HG02870 (cell line): ENCODE measurements around the gene SNAPC3.
A peak's percentile ranks its signal among the peaks of the same experiment; 100 is the strongest.
"Not testable (repeated sequence)": the region's sequence is repeated elsewhere in the genome, so short reads cannot be mapped to it uniquely, and the experiment has no call there.

Experiments used
- ATAC-seq: cut with Tn5 transposase; IDR thresholded peaks from one replicate; pipeline ENCODE4 v1.9.1; 2021; ENCODE audit warnings: mild to moderate bottlenecking, moderate library complexity; ENCODE audit not compliant: unreplicated experiment

SNAPC3 gene

GRCh38 chr9:15421990-15422371 is 695 bp upstream of the SNAPC3 start:
- ATAC-seq = no peak

GRCh38 chr9:15423231-15423985 is 732 bp downstream of the SNAPC3 start:
- peak; percentile 7 for ATAC-seq

DNA sequence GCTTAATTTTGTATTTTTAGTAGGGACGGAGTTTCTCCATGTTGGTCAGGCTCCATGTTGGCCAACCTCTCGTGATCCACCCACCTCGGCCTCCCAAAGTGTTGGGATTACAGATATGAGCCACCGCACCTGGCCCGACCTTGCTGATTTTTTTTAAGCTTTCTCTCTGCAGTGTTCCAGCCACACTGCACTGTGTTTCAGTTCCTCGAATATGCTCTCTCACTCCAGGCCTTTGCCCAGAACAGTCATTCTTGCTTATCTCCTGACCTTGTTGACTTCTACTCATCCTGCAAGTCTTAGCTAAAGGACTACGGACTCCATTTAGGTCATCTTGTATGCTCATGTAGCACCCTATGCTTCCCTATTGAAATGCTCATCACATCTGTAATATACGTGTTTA is 3.3 kb downstream of the SNAPC3 start:
- peak; percentile 58 for ATAC-seq

- ATAC-seq = not testable (repeated sequence)
Observed at GRCh38 chr9:15427702-15428101, 5.0 kb downstream of the SNAPC3 start.

DNA sequence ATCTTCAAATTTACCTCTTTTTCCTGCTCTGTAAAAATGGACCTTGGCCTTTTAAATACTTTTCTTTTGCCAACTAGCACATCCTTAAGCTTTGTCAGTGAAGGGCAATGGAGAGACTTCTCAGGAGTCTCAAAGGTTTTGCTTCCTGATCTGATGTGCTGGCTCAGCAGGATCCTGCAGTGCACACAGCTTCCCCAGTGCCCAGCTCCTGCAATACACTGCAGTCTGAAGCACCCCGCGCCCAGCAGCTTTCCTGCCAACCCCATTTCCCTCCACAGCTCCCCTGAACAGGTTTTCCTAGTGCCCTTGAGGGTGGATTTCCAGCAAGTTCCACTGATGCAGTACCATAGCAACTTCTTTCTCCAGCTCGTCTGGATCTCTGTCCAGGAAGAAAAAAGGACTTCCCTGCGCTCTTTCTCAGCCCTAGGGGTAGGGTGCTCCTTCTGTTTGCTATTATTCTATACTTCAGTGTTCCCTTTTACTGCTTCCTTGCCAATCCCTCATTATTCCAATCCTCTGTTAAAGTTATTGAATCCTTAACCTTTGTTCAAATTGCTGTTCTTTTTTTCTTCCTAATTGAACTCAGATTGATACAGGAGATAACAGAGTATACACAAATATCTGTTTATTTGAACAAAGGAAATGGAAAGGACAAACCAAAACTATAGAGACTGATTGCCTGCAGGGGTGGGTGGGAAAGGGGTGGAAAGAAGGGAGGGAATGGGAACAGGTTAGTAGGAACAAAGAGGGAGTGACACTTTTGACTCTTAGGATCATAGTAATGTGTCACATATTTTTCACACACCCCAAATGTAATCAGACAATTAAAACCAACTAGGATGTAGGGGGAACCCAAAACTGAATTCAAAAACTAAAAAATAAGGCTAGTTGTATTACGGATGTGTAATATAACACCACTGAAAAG is 8.5 kb downstream of the SNAPC3 start:
- ATAC-seq = no peak

- ATAC-seq = no peak
Observed at GRCh38 chr9:15433191-15433590, 10.5 kb downstream of the SNAPC3 start.

- peak; percentile 79 for ATAC-seq
Observed at GRCh38 chr9:15433661-15434060, 11.0 kb downstream of the SNAPC3 start.

DNA sequence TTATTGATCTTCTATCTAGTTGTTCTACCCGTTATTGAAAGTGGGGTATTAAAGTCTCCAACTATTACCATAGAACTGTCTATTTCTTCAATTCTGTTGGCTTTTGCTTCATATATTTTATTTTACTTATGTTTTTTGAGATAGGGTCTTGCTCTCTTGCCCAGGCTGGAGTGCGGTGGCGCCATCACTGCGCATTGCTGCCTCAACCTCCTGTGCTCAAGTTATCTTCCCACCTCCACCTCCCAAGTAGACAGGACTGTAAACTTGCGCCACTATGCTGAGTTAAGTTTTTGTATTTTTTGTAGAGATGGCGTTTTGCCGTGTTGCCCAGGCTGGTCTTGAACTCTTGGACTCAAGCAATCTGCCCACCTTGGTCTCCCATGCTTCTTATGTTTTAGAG is 16.2 kb downstream of the SNAPC3 start:
- ATAC-seq = no peak

- not testable (repeated sequence) for ATAC-seq
Observed at GRCh38 chr9:15441841-15442240, 19.2 kb downstream of the SNAPC3 start.

- ATAC-seq = not testable (repeated sequence)
Observed at GRCh38 chr9:15442264-15442663, 19.6 kb downstream of the SNAPC3 start.

DNA sequence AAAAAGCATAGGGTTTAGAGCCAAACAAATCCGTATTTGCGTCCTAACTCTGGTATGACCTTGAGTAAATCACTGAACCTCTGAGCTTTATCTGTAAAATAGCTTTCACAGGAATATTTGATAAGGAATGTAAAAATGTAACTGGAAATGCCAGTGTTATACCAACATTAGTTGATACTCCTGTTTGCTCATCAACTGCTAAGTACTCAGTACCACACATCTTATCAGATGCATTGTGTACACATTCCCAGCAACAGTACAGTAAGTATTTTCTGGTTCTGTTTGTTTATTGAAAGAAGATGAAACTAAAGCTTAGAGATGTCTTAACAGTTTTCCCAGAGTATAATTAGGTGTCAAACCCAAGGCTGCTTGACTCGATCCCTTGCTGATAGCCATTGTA is 21.5 kb downstream of the SNAPC3 start:
- no peak for ATAC-seq

DNA sequence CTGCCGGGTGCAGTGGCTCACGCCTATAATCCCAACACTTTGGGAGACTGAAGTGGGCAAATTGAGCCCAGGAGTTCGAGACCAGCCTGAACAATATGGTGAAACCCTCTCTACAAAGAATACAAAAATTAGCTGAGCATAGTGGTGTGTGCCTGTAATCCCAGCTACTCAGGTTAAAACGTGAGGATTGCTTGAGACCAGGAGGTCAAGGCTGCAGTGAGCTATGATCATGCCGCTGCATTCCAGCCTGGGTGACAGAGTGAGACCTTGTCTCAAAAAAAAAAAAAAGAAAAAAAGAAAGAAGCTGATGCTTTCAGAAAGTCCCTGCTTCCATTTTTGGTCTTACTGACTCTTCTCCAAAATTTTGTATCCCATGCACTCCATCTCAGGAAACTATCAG is 31.3 kb downstream of the SNAPC3 start:
- ATAC-seq = no peak

- no peak for ATAC-seq
Observed at GRCh38 chr9:15461056-15461455, 38.4 kb downstream of the SNAPC3 start.

- no peak for ATAC-seq
Observed at GRCh38 chr9:15461601-15462000, 38.9 kb downstream of the SNAPC3 start.

GRCh38 chr9:15468145-15468544 is 45.5 kb downstream of the SNAPC3 start:
- ATAC-seq = no peak

DNA sequence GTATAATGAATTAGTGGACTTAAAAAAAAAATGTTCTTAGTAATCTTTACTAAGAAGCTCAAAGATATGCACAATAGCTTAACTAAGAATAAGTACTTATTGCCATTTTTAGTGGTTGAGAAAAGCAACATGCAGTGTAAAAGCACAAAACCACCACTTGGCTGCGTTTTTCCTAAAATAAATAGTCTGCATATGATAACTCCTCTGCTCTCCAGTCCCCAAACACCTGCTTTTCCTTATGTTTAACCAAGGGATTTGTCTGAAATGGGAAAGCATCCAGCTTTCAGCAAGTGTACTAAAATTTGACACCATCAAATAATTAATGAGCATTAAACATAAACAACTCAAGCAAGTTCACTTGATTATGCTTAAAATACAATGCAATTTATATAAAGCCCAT is 46.7 kb downstream of the SNAPC3 start:
- ATAC-seq = no peak

GRCh38 chr9:15469862-15470261 is 47.2 kb downstream of the SNAPC3 start:
- no peak for ATAC-seq

DNA sequence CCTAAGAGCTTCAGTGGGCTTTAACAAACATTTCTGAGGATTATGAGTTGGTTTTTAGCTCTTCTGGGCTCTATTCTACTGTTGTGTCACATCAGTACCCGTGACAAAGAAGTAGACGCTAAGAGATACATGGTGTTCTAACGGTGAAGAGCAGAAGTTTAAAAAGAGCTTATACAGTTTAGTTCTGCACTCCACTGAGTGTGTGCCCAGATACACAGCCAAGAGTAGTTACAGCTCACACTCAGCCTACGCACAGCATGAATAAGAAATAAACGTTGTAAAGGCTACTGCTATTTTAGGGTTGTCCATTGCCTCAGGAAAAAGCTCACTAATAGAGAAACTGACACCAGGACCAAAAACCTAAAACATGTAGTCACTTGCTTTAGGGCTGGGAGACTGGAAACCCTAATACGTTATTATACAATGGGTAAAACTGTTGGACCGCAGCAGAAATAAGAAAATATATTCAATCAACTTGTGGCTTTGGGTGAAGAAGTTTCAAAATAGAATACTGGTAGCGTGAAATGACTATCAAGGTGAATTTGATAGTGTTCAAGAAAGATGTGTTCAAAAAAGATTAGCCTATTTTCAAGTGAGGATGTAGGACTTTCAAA is 53.4 kb downstream of the SNAPC3 start:
- ATAC-seq = peak; percentile 82

DNA sequence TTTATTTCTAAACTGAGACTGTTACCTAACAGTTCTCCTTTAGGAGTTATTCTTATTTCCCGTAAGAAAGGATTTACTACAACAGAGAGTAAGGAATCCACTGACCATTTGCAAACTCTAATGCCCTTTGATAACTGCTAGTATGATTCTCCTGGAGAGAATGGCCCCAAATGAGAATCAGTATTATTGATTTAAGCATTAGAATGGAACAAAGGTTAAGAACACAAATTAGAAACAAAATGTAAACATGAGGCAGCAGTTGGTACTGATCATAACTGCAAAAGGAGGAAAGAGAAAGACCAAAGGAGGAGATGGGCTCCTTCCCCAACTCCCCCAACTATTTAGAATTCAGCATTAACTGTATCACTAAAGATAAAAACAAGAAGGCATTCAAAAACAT is 57.4 kb downstream of the SNAPC3 start:
- ATAC-seq = no peak

GRCh38 chr9:15482146-15482545 is 59.5 kb downstream of the SNAPC3 start:
- ATAC-seq = no peak

GRCh38 chr9:15484802-15485201 is 62.1 kb downstream of the SNAPC3 start:
- no peak for ATAC-seq
